ENCODE measurements around the gene KANSL2.

- TF ChIP-seq CTCF (IDR thresholded peaks at IDR 0.05; ENCODE audit: low read length) (no peak), EZH2 (IDR thresholded peaks at IDR 0.05; ENCODE audit: borderline replicate concordance, low read length) (no peak)
Measured at GRCh38 chr12:48640428-48640827, 41.6 kb downstream of the KANSL2 start.
